ENCODE measurements around the gene BLNK. TPM values are rescaled to one million over a fixed set of nuclear protein-coding genes. Genes with fewer than 3 reads are reported as not detected.

Gene BLNK
- total RNA-seq, 1 experiment from 2014 or later = not detected

GRCh38 chr10:96208946-96209345 is 62.4 kb downstream of the BLNK start:
- no TSS peak for BruUV-seq (replicated peaks)
- TF ChIP-seq EZH2 (IDR thresholded peaks at IDR 0.05; ENCODE audit: borderline replicate concordance, low read depth, low read length, poor library complexity, severe bottlenecking) (no peak), CTCF (conservative IDR thresholded peaks at IDR 0.05; ENCODE audit: low read depth, low read length) (no peak)
- no peak overlapping the region for H3K4me3 ChIP-seq (ENCODE audit: low read depth, low read length, poor library complexity, severe bottlenecking)
- ChIA-PET POLR2A (ENCODE audit: low non-redundant PET) (interaction anchor here (0.6 kb wide), 1 partner anchor 256 kb away, joined by 3 read pairs; no protein-coding TSS in a partner anchor), CTCF (no interaction called here)
- no peaks in the 10 kb centered on the region for H3K4me1 ChIP-seq (ENCODE audit: insufficient read depth, low read length, poor library complexity, severe bottlenecking)
- peaks cover 9% of the 10 kb centered on the region for H3K27me3 ChIP-seq (replicated peaks; ENCODE audit: insufficient read depth, low read depth, low read length, poor library complexity)
- no peak overlapping the region for H3K27ac ChIP-seq (ENCODE audit: low read depth, low read length, poor library complexity, severe bottlenecking)
- H3K36me3 ChIP-seq (ENCODE audit: insufficient read depth, low read length, poor library complexity, severe bottlenecking) = no peaks in the 10 kb centered on the region
- no peak for DNase-seq (ENCODE audit: low spot score)
- no peaks in the 10 kb centered on the region for H3K9me3 ChIP-seq (ENCODE audit: low read depth, low read length, poor library complexity, severe bottlenecking)
- intact Hi-C loops (cut with micrococcal nuclease; ENCODE audit: unreplicated experiment) = no loop called here

GRCh38 chr10:96208271-96208670 is 63.1 kb downstream of the BLNK start:
- Histone ChIP-seq H3K4me3 (ENCODE audit: low read depth, low read length, poor library complexity, severe bottlenecking) (no peak overlapping the region), H3K9me3 (ENCODE audit: low read depth, low read length, poor library complexity, severe bottlenecking) (no peaks in the 10 kb centered on the region), H3K27ac (ENCODE audit: low read depth, low read length, poor library complexity, severe bottlenecking) (no peak overlapping the region), H3K27me3 (replicated peaks; ENCODE audit: insufficient read depth, low read depth, low read length, poor library complexity) (peaks cover 9% of the 10 kb centered on the region), H3K36me3 (ENCODE audit: insufficient read depth, low read length, poor library complexity, severe bottlenecking) (no peaks in the 10 kb centered on the region), H3K4me1 (ENCODE audit: insufficient read depth, low read length, poor library complexity, severe bottlenecking) (no peaks in the 10 kb centered on the region)
- DNase-seq (ENCODE audit: low spot score) = no peak
- CTCF ChIA-PET = no interaction called here
- intact Hi-C loops (cut with micrococcal nuclease; ENCODE audit: unreplicated experiment) = no loop called here
- BruUV-seq (replicated peaks) = no TSS peak
- TF ChIP-seq CTCF (conservative IDR thresholded peaks at IDR 0.05; ENCODE audit: low read depth, low read length) = no peak
- POLR2A ChIA-PET (ENCODE audit: low non-redundant PET) = interaction anchor here (0.6 kb wide), 1 partner anchor 256 kb away, joined by 3 read pairs; no protein-coding TSS in a partner anchor

- ChIA-PET POLR2A (ENCODE audit: low non-redundant PET) (no interaction called here), CTCF (no interaction called here)
- no peak for DNase-seq (ENCODE audit: low spot score)
- Histone ChIP-seq H3K4me1 (ENCODE audit: insufficient read depth, low read length, poor library complexity, severe bottlenecking) (no peaks in the 10 kb centered on the region), H3K9me3 (ENCODE audit: low read depth, low read length, poor library complexity, severe bottlenecking) (no peaks in the 10 kb centered on the region), H3K4me3 (ENCODE audit: low read depth, low read length, poor library complexity, severe bottlenecking) (no peak overlapping the region), H3K27ac (ENCODE audit: low read depth, low read length, poor library complexity, severe bottlenecking) (no peak overlapping the region), H3K36me3 (ENCODE audit: insufficient read depth, low read length, poor library complexity, severe bottlenecking) (no peaks in the 10 kb centered on the region), H3K27me3 (replicated peaks; ENCODE audit: insufficient read depth, low read depth, low read length, poor library complexity) (peaks cover 9% of the 10 kb centered on the region)
- intact Hi-C loops (cut with micrococcal nuclease; ENCODE audit: unreplicated experiment) = no loop called here
- TF ChIP-seq CTCF (conservative IDR thresholded peaks at IDR 0.05; ENCODE audit: low read depth, low read length) (no peak), EZH2 (IDR thresholded peaks at IDR 0.05; ENCODE audit: borderline replicate concordance, low read depth, low read length, poor library complexity, severe bottlenecking) (no peak)
- no TSS peak for BruUV-seq (replicated peaks)
Measured at GRCh38 chr10:96205580-96205979, 65.8 kb downstream of the BLNK start.

Measured in A673 (cell line).